Measurements from ENCODE around the gene CLASRP. TPM values are rescaled to one million over a fixed set of nuclear protein-coding genes. Genes with fewer than 3 reads are reported as not detected.

Gene CLASRP
- total RNA-seq, 1 experiment from 2014 or later = 79.9 TPM

DNA sequence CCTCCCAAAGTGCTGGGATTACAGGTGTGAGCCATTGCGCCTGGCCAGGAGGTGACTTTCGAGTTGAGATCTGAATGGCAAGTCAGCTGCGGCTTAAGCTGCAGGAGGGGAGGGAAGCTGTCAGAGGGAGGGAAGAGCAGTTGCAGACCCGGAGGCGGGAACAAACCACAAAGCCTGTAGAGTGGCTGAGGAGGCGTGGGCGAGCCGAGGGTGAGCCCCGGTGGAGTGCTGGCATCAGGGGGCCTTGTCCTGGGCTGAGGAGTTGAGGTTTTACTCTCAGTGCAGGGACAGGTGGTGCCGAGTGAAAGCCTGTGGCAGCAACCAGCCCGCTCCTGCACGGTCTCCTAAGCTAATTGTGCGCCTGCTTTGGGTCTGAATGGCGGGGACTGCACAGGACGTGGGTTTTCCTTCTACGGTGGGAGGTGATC, 78.3 kb downstream of the CLASRP start (continued):
- TF ChIP-seq CTCF (IDR thresholded peaks at IDR 0.05 in 2 of 3, conservative IDR thresholded peaks at IDR 0.05 in 1 of 3; ENCODE audit: borderline replicate concordance in 1 of 3, insufficient read depth in 1 of 3, low read depth in 2 of 3, low read length in 2 of 3) = no peak
- TF ChIP-seq YY1 (IDR thresholded peaks at IDR 0.05; ENCODE audit: extremely low read depth, insufficient replicate concordance, low read depth, low read length) = no peak
- TF ChIP-seq ZFX (IDR thresholded peaks at IDR 0.05) = no peak
- no peak for TF ChIP-seq SIN3A (IDR thresholded peaks at IDR 0.05; ENCODE audit: low read depth)

- ATAC-seq = no peak
- no peak overlapping the region for H2AFZ ChIP-seq (ENCODE audit: low read depth, low read length, poor library complexity, severe bottlenecking)
- H3K27ac ChIP-seq (ENCODE audit: low read depth, low read length) = no peak overlapping the region
- no peaks in the 10 kb centered on the region for H3K9me3 ChIP-seq (ENCODE audit: control insufficient read depth in 1 of 2, insufficient read depth in 1 of 2, low read depth in 1 of 2, low read length in 2 of 2)
- no TSS peak for BruUV-seq (replicated peaks)
- TF ChIP-seq ZNF274 (IDR thresholded peaks at IDR 0.05; ENCODE audit: low read depth, low read length) = no peak
- TF ChIP-seq MAX (IDR thresholded peaks at IDR 0.05) = no peak
- CTCF ChIA-PET = no interaction called here
- no peak overlapping the region for H3K4me2 ChIP-seq (ENCODE audit: low read length)
- RAD21 ChIA-PET (ENCODE audit: low non-redundant PET in 1 of 2, low total read pairs in 2 of 2, uncharacterized antibody in 2 of 2, unreplicated experiment in 2 of 2) = no interaction called here
- H3K27me3 ChIP-seq (ENCODE audit: insufficient read depth, low read length) = no peaks in the 10 kb centered on the region
- H3K4me1 ChIP-seq (ENCODE audit: control insufficient read depth in 1 of 2, insufficient read depth in 2 of 2, low read length in 2 of 2) = peaks cover 4 to 9% of the 10 kb centered on the region in 2 experiments; a peak in 2 of 4 replicates
- H3K79me2 ChIP-seq (ENCODE audit: insufficient read depth, low read length) = peaks cover 83% of the 10 kb centered on the region
- intact Hi-C loops (cut with micrococcal nuclease) = no loop called here
- no peaks in the 10 kb centered on the region for H3K36me3 ChIP-seq (ENCODE audit: control insufficient read depth in 1 of 2, insufficient read depth in 2 of 2, low read length in 2 of 2)
- H3K9ac ChIP-seq (ENCODE audit: low read length) = no peak overlapping the region
- no peak for DNase-seq (ENCODE audit: low read depth, low spot score)
- POLR2A ChIA-PET = no interaction called here
- H3K4me3 ChIP-seq (replicated peaks in 1 of 2; ENCODE audit: low read depth in 1 of 2, low read length in 2 of 2) = no peak overlapping the region
- no peaks in the 10 kb centered on the region for H4K20me1 ChIP-seq (ENCODE audit: insufficient read depth)
- no peaks in the 10 kb centered on the region for H3K9me2 ChIP-seq (ENCODE audit: insufficient read depth)
Measured at GRCh38 chr19:45117671-45118070, 78.8 kb downstream of the CLASRP start.

Measured in HCT116 (cell line).